Subcutaneous abdominal adipose tissue (tissue), 5 donors: ENCODE results near the gene RALGDS.
"Not testable (repeated sequence)": the region's sequence is repeated elsewhere in the genome, so short reads cannot be mapped to it uniquely, and the experiment has no call there.

Source experiments
- H3K27ac ChIP-seq: one replicate; pipeline ENCODE4 v1.7.0; 2013; ENCODE audit warnings: low read depth, mild to moderate bottlenecking, inconsistent platforms, low read length, moderate library complexity
- H3K27me3 ChIP-seq, 5 donors: one replicate each; pipeline ENCODE4 v1.7.0; 2013; ENCODE audit warnings: low read length in 5 of 5, inconsistent platforms in 1 of 5; ENCODE audit not compliant: control insufficient read depth in 5 of 5, insufficient read depth in 4 of 5
- H3K36me3 ChIP-seq, 5 donors: one replicate each; pipeline ENCODE4 v1.7.0; 2013; ENCODE audit warnings: low read length in 5 of 5; ENCODE audit not compliant: control insufficient read depth in 5 of 5, insufficient read depth in 5 of 5
- H3K4me1 ChIP-seq, 5 donors: one replicate each; pipeline ENCODE4 v1.7.0; 2013; ENCODE audit warnings: low read length in 5 of 5, mild to moderate bottlenecking in 3 of 5, moderate library complexity in 1 of 5; ENCODE audit not compliant: control insufficient read depth in 5 of 5, insufficient read depth in 5 of 5
- H3K4me3 ChIP-seq, 5 donors: one replicate each; pipeline ENCODE4 v1.7.0; 2013; ENCODE audit warnings: low read length in 5 of 5, low read depth in 1 of 5
- H3K9ac ChIP-seq, 5 donors: one replicate each; pipeline ENCODE4 v1.7.0; 2013; ENCODE audit warnings: low read length in 5 of 5, mild to moderate bottlenecking in 4 of 5, moderate library complexity in 3 of 5
- H3K9me3 ChIP-seq, 5 donors: one replicate each; pipeline ENCODE4 v1.7.0; 2013; ENCODE audit warnings: low read length in 5 of 5; ENCODE audit not compliant: control insufficient read depth in 5 of 5
- donor health status: healthy.
- donor health status: healthy.
- donor health status: healthy.
- donor health status: healthy.
- donor health status: healthy.

The RALGDS gene

GRCh38 chr9:133088146-133088750 lies 32.8 kb downstream of the RALGDS start:
- H3K27me3 ChIP-seq: no peaks in the 10 kb centered on the region
- peaks cover 0 to 10% (median 0%) of the 10 kb centered on the region in 5 donors for H3K4me1 ChIP-seq
- H3K9ac ChIP-seq: no peak overlapping the region
- no peaks in the 10 kb centered on the region for H3K9me3 ChIP-seq
- H3K36me3 ChIP-seq: no peaks in the 10 kb centered on the region
- no peak overlapping the region for H3K27ac ChIP-seq
- H3K4me3 ChIP-seq: no peak overlapping the region

GRCh38 chr9:133087429-133088145 lies 33.5 kb downstream of the RALGDS start:
- Histone ChIP-seq H3K27me3 (no peaks in the 10 kb centered on the region), H3K9me3 (no peaks in the 10 kb centered on the region), H3K4me1 (peaks cover 0 to 10% (median 0%) of the 10 kb centered on the region in 5 donors), H3K9ac (no peak overlapping the region), H3K27ac (no peak overlapping the region), H3K4me3 (no peak overlapping the region), H3K36me3 (no peaks in the 10 kb centered on the region)

DNA sequence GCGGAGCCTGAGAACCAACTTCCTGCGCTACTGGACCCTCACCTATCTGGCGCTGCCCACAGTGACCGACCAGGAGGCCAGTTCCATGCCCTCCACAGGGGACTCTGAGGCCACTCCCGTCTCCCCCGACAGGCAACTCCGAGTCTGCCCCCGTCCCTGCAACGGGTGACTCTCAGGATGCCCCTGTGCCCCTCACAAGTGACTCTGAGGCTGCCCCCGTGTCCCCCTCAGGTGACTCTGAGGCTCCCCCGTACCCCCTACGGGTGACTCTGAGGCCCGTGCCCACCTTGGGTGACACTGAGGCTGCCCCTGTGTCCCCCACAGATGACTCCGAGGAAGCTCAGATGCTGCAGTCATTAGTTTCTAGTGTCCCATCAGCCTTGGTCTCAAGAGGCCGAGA lies 34.1 kb downstream of the RALGDS start:
- Histone ChIP-seq H3K9ac (no peak overlapping the region), H3K27me3 (no peaks in the 10 kb centered on the region), H3K27ac (no peak overlapping the region), H3K4me3 (no peak overlapping the region), H3K9me3 (no peaks in the 10 kb centered on the region), H3K36me3 (no peaks in the 10 kb centered on the region), H3K4me1 (peaks cover 0 to 10% (median 0%) of the 10 kb centered on the region in 5 donors)

GRCh38 chr9:133086212-133086860 lies 34.7 kb downstream of the RALGDS start:
- H3K4me1 ChIP-seq, H3K27ac ChIP-seq, H3K4me3 ChIP-seq, H3K27me3 ChIP-seq, H3K9me3 ChIP-seq, H3K9ac ChIP-seq, H3K36me3 ChIP-seq: not testable (repeated sequence)

DNA sequence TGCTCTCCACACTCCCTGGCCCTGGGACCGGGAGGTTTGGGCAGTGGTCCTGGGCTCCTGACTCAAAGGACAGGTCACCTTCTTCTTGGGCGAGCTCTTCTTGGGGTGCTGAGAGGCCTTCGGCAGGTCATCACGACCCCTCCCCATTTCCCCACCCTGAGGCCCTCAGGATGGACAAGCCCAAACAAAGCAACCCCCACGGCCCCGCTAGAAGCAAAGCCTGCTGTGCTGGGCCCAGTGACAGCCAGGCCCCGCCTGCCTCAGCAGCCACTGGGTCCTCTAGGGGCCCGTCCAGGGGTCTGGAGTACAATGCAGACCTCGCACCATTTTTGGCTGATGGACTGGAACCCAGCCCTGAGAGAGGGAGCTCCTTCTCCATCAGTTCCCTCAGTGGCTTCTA lies 37.4 kb downstream of the RALGDS start:
- not testable (repeated sequence) for H3K27me3 ChIP-seq, H3K9me3 ChIP-seq, H3K4me1 ChIP-seq, H3K27ac ChIP-seq, H3K36me3 ChIP-seq, H3K9ac ChIP-seq, H3K4me3 ChIP-seq

DNA sequence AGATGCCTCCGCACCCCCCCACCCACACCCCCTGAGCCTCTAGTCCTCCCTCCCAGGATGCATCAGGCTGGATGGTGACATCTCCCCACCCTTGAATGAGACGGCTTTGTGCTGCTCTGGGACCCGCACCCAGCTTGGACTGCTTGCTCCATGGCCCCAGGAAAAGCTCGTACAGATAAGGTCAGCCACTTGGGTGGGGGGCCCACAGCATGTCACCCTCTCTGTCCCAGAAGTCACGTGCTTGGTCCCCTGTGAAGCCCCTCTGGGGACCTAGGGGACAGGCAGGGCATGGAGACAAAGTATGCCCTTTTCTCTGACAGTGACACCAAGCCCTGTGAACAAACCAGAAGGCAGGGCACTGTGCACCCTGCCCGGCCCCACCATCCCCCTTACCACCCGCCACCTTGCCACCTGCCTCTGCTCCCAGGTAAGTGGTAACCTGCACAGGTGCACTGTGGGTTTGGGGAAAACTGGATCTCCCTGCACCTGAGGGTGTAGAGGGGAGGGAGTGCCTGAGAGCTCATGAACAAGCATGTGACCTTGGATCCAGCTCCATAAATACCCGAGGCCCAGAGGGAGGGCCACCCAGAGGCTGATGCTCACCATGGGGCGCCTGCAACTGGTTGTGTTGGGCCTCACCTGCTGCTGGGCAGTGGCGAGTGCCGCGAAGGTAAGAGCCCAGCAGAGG lies 38.9 kb downstream of the RALGDS start:
- H3K9ac ChIP-seq, H3K27ac ChIP-seq, H3K27me3 ChIP-seq, H3K4me1 ChIP-seq, H3K36me3 ChIP-seq, H3K4me3 ChIP-seq, H3K9me3 ChIP-seq: not testable (repeated sequence)

GRCh38 chr9:133080786-133081779 lies 40.0 kb downstream of the RALGDS start:
- H3K4me3 ChIP-seq, H3K27me3 ChIP-seq, H3K9ac ChIP-seq, H3K36me3 ChIP-seq, H3K4me1 ChIP-seq, H3K27ac ChIP-seq, H3K9me3 ChIP-seq: not testable (repeated sequence)

- no peaks in the 10 kb centered on the region for H3K4me1 ChIP-seq
- H3K27me3 ChIP-seq: peaks cover 0 to 3% (median 0%) of the 10 kb centered on the region in 5 donors
- no peak overlapping the region for H3K4me3 ChIP-seq
- H3K9ac ChIP-seq: no peak overlapping the region
- H3K36me3 ChIP-seq: no peaks in the 10 kb centered on the region
- H3K27ac ChIP-seq: no peak overlapping the region
- no peaks in the 10 kb centered on the region for H3K9me3 ChIP-seq
Observed at GRCh38 chr9:133080161-133080560, 40.9 kb downstream of the RALGDS start.

DNA sequence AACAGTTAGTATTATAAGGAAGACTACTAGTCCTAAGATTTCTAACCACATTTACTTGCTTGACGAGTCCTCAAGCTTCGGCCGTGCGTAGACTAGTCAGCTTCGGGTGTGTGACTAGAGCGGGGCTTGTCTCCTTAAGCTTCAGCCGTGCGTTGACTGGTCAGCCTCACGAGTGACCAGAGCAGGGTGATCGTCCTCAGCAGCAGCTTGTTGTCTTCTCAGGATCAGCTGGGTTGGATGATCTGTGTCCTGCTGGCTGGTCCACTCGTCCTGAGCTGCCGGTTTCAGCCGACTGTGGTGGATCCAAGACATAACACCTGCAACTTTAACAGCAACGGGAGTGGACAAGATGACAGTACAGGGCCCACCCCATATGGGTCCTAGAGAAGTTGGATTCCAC lies 42.6 kb downstream of the RALGDS start:
- Histone ChIP-seq H3K9me3 (no peaks in the 10 kb centered on the region), H3K36me3 (no peaks in the 10 kb centered on the region), H3K4me1 (no peaks in the 10 kb centered on the region)

More for the DNA sequence above, 42.6 kb downstream of the RALGDS start:
- Histone ChIP-seq H3K9ac (no peak overlapping the region), H3K4me3 (no peak overlapping the region), H3K27ac (no peak overlapping the region), H3K27me3 (peaks cover 0 to 3% (median 0%) of the 10 kb centered on the region in 5 donors)
